Daoy (cell line): ENCODE data around the gene CACNA1G. TPM values are rescaled to one million over a fixed set of nuclear protein-coding genes. Genes with fewer than 3 reads are reported as not detected.

Source experiments
- DNase-seq: peaks from one replicate; pipeline ENCODE4 v3.0.0-alpha.2; 2015; ENCODE audit warnings: low read depth
- total RNA-seq: library from RNA; depleted of rRNA; stranded (reverse); fragments of >200 nt; shearing (Covaris generic); gene quantifications from 2 replicates; pipeline ENCODE4 v1.2.3, GENCODE V29; 2014

The CACNA1G gene
- total RNA-seq, 1 experiment from 2014 or later: 0.23 TPM

DNA sequence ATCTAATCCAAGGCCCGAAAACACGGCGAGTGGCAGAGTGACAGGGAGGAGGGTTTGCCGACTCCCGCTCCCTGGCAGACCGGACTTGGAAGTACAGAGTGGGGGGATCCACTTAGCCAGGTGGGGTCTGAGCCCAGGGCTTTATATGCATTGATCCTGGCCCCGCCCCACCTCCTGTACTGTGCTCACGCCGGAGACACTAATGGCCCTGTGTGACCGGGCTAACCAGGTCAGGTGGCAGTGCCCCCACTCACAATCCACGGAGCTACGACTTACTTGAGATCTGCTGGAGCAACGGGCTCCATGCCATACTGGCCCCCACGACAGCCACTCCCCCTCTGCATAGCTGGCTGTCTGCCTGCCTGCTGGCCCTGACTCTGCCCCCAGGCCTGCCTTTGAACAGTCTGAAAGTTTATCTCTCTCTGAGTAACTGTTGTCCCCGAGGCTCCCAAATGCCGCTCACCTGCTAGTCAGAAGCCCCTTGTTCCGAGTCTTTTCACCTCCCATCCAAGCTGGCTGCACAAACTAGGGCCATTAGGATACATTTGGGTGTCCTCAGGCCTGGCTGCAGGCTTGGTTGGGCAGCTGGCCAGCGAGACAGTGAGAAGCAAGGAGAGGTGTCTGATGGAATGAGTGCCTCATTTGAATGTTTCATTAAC is 28.0 kb downstream of the CACNA1G start:
- no peak for DNase-seq

DNA sequence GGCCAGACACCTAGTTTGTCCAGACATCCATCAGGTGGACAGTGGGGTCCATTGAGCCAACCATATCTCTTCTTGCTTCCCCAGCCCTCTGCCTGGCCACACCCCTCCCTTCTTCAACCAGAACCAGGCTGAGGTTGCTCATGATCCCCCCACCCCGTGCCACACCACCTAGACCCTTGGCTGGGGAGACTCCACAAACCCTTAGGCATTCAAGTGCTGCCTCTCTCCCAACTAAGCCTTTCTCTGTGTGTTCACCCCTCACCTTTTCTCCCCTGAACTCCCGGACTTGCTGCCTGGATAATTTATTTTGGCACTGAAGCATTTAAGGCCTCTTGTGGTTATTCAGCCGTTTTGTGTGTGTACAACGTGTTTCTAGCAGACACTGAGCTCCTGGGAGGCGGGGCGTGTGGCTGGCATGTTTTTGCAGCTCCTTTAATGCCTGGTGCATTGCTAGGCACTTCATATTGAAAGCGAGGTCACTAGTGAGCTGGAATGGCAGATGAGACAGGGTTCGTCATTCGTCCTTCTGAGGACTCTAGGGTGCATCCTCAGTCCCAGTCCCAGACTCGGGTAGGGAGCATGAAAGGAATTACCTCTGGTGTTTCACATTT is 28.7 kb downstream of the CACNA1G start:
- DNase-seq: no peak

DNA sequence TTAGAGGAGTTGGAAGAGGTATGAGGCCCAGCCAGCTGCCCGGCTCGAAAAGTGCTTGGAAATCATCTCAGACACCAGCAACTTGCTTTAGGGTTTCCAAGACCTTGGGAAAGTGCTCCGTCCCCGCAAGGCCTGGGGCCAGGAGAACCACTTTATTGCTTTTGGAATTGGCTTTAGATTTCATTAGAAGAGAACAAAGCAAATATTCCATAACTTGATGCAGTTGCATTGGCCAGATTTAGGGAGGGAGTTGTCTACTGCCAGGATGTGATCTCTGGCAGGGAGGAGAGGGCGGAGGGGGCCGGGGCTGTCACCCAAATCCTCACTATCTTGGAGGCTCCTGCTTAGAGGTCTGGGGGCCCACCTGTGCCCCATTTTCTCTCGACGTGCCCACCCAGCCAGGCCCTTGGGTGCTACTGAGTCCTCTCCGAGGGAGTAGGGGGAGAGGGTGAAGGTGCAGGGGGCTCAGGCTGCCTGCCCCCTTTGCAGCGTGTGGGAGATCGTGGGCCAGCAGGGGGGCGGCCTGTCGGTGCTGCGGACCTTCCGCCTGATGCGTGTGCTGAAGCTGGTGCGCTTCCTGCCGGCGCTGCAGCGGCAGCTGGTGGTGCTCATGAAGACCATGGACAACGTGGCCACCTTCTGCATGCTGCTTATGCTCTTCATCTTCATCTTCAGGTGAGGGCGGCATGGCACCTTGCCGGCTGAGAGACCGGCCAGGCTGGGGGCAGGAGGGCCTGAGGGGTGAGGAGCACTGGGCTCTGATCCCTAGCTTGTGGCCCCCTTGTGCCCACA is 30.6 kb downstream of the CACNA1G start:
- no peak for DNase-seq

DNA sequence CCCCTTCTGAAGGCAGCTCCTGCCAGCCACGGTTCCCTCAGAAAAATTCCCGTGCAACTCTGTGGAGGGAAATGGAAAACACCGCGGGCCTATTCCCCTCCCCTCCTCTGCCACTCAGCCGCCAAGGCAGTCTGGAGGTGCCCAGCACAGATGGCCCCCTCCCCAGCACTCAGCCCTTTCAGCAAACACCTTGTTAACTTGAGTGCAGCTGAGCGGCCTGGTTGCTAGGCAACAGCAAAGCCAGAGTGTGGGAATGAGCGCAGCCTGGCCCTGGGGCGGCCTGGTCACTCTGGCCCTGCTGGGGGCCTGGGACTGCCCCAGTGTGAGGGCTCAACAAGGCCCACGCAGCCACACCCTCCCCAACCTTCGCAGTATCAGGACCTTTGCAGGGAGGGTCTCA is 32.8 kb downstream of the CACNA1G start:
- DNase-seq: no peak

DNA sequence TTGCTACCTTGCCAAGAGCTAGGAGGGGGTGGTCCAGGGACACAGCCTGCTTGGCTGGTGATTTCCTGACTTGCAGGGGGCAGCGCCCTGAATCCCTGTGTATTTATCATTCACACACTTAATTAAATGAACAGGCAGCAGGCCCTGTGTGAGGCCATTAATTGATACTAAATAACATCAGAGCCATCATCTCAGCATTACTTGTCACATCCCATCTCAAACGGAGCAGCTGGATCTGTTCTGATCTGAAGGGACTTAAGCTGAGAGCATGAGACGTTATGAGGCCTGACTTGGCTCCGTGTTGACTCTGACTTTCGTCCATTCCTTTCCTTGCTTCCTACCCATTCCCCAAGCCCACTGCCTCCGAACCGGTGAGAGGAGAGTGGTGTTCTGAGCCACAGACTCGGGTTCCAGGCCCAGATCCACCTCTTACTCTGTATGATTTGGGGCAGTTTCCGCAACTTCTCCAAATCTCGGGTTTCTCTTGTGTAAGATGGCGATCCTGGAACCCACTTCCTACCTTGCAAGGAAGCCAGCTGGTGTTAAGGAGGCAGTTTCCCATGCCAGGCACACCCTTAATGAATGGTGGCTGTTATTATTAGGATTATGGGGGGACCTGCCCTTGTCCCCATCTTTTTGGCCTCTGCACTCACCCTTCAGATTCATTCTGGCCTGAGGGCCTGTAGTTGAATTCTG is 33.8 kb downstream of the CACNA1G start:
- DNase-seq: no peak

DNA sequence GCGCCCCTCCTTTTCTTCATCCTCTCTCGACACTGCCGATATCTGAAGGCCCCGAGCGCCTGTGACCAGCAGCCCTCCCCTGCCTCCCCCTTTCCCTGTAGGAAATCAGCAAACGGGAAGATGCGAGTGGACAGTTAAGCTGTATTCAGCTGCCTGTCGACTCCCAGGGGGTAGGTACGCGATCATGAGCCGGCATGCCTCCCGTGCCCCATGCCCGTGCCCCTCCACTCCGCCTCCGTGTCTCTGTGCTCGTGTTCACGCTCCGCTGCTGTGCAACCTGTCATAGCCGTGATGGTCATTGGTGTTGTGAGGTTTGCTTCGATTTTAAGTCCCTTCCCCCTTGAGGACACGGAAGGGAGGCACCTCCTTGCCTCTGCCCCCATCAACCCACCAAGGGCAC is 34.4 kb downstream of the CACNA1G start:
- DNase-seq: no peak

DNA sequence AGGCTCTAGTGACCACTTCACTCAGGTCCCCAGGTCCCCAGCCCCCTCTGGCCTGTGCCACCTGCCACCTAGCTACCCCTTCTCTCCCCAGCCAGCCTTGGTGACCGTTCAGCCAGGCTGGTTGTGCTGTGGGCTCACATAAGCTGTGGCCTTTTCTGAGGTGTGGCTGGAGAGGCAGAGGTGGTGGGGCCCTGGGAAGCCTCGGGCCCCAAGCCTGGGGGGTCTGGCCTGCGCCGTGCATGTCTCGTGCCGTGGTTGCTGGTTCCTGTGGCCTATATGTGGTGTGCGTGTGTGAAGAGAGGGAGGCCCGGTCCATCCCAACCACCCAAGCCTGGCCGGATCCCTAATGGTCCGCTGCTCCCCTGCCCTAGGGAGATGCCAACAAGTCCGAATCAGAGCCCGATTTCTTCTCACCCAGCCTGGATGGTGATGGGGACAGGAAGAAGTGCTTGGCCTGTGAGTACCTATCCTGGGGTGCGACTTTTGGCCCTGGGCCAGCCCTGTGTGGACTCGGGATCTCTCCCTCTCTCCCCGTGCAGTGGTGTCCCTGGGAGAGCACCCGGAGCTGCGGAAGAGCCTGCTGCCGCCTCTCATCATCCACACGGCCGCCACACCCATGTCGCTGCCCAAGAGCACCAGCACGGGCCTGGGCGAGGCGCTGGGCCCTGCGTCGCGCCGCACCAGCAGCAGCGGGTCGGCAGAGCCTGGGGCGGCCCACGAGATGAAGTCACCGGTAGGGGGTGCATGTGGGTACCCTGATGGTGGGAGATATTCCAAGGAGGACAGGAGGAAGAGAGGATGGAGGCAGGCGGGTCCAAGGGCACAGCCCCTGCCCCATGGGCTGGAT is 35.9 kb downstream of the CACNA1G start:
- no peak for DNase-seq

DNA sequence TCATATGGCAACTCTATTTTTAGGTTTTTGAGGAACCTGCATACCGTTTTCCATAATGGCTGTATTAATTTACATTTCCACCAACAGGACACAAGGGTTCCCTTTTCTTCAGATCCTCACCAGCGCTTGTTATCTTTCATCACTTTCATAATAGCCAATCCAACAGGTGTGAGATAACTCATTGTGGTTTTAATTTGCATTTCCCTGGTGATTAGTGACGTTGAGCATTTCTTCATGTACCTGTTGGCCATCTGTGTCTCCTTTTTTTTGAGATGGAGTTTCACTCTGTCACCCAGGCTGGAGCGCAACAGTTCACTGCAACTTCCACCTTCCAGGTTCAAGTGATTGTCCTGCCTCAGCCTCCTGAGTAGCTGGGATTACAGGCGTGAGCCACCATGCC is 38.0 kb downstream of the CACNA1G start:
- no peak for DNase-seq

DNA sequence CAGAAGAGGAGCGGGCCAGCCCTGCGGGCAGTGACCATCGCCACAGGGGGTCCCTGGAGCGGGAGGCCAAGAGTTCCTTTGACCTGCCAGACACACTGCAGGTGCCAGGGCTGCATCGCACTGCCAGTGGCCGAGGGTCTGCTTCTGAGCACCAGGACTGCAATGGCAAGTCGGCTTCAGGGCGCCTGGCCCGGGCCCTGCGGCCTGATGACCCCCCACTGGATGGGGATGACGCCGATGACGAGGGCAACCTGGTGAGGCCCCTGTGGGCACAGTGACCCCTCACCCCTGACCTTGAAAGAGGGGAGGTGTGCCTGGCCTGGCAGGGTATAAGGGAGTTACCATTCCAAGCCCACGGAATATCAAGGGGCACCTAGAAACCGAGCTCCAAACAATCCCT is 39.1 kb downstream of the CACNA1G start:
- no peak for DNase-seq

DNA sequence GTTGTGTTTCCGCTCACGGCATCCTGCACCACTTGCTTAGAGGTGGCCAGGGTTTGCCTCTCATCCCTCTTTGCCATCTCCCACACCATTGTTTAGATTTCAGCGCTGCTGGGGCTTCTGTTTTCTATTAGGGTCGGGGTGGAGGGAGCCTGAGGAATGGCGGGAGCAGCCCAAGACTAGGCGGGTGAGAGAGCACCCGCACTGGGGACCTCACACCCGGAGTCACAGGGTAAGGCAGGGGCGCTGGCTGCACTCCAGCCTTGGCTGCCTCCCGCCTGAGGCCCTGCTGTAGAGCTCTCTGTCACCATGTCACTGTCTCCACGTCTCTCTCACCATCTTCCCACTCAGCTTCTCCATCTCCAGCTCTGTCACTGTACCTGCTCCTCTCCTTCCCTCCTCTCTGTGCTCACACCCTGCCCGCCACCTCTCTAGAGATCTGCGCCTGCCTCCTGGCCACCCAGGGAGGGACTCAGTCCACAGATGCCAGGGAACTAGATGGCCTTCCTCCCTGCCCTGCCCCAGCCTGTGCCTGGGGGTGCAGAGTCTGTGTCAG is 41.4 kb downstream of the CACNA1G start:
- DNase-seq: no peak

DNA sequence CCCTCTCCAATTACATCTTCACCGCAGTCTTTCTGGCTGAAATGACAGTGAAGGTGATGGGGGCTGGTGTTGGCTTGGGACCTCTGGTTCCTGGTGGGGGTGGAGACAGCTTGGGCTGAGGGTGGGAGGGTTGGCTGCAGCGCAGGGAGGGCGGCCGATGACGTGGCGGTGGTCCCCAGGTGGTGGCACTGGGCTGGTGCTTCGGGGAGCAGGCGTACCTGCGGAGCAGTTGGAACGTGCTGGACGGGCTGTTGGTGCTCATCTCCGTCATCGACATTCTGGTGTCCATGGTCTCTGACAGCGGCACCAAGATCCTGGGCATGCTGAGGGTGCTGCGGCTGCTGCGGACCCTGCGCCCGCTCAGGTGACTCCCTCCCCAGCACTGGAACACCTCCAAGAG is 42.3 kb downstream of the CACNA1G start:
- DNase-seq: no peak

DNA sequence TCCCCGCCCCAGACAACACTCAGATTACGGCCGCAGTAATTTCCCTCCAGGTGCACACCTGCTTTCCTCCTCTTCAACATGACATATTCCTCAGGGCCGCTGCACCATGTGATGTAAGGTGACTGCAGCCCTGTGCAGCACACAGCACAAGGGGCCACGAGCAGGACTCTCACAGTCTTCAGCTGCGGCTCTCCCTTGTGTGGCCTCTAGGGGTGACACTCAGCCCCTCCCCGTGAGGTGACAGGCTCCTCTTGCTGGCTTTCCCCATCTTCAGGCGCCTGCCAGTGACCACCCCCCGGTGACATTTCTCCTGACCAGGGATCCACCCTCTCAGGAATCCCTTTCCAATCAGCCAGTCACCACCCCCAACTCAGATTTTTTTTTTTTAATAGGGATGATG is 42.8 kb downstream of the CACNA1G start:
- no peak for DNase-seq

DNA sequence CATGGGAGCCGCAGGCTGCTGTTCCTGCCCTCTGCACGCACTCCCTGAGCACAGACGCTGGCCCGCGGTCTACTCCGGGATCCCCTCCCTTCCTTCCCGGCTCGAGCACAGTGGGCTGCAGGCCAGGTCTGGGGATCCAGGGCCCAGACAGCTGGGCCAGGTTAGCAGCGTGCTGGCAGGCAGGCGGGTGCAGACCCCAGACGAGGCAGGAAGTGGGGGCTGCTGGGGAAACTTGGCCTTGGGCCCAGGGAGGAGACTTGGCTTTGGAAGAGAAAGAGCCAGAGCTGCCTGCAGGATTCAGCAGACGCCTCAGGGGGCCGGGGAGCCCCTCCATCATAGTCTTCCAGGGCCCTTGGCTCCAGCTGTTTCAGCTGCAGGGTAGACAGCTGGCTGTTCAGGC is 44.0 kb downstream of the CACNA1G start:
- peak; percentile 50 for DNase-seq

DNA sequence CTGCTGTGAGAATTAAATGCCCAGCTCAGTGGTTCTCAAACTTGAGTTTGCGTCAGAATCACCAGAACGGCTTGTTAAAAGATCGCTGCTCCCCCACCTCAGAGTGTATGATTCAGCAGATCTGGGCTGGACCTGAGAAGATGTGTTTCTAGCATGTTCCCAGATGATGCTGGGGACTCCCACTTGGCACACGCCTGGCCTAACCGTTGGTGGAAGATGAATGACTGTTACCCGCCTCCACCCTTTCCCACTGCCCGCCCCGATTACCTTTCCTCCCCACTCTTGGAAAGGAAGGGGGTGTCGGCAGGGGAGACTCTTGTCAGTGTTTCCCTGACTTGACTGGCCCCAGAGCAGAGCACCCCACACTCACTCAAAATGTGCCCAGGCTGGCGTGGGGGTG is 44.9 kb downstream of the CACNA1G start:
- no peak for DNase-seq

DNA sequence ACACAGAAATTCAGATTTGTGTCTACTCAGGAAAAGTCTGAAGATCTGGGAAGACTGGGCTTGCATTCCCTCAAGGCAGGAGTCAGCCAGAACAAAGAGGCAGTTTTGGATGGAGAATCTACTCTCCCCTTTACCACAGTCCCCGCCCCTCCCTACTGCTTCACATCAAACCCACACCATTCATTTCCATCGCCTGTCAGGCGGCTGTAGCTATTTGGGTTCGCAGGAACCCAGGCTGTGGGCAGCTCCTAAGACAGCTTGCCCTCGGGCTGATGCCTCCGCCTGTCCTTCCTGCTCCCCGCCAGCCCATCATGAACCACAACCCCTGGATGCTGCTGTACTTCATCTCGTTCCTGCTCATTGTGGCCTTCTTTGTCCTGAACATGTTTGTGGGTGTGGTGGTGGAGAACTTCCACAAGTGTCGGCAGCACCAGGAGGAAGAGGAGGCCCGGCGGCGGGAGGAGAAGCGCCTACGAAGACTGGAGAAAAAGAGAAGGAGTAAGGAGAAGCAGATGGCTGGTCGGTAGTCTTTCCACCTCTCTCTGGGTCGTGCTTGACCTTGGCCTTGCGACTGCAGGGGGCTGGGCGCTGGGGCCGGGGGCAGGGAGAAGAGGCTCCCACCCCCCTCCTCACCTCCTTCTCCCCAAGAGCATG is 47.1 kb downstream of the CACNA1G start:
- DNase-seq: no peak

DNA sequence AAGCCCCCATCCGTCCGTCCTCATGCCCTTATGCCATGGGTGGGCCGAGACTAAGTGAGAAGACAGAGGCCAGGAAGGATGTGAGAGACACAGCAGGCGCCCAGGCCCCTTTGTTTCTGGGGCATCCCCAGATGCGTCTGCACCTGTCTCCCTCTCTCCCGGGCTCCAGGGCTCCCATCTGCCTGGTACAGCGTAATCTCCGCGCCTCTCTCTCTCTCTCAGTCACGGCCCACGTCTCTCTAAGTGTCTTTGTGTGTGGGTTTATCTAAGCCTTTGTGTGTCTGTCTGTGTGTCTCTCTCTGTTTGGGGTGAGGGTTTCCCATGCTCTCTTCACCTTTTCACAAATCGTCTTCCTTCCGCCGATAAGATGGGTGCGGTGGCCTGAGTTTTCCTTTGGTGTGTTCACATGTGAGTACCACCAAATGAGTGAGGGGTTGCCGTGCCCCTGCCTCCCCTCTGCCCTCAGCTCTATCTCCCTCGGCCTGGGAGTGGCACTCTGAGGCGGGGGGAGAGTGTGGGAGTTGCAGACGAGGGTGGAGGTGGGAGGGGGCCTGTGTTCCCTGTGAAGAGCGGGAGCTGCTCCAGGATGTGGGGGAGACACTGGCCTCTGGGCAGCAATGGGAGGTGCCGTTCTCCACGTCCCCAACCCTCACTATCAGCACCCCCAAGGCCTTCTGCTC is 48.3 kb downstream of the CACNA1G start:
- DNase-seq: no peak

DNA sequence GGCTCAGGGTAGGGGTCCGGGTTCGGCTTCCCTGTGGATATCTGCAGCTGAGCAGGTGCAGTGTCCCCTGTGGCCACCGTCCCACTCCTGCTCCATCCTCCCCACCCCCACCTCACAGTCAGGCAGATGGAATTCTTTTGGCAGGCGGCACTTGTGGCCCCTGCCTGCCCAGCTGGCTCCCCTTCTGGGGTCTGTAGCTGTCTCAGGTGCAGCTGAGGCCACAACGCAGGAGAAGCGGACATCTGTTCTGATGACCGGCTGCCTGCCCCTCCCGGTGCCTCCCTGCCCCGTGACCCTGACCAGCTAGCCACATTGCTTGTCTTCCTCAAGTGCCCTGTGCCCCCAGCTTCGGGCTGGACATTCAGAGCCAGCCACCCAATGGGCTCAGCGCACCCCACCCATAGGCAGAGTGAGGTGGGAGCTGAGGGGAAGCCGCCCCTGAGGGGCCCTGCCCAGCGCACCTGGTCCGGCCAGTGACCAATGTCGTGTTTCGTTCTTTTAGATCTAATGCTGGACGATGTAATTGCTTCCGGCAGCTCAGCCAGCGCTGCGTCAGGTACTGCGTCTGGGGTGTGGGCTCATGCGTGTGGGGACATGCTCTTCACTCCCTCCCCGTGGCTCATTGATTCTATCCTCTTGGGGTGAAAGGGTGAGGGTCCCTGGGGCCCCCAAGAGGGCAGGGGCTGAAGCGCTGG is 49.0 kb downstream of the CACNA1G start:
- DNase-seq: no peak

DNA sequence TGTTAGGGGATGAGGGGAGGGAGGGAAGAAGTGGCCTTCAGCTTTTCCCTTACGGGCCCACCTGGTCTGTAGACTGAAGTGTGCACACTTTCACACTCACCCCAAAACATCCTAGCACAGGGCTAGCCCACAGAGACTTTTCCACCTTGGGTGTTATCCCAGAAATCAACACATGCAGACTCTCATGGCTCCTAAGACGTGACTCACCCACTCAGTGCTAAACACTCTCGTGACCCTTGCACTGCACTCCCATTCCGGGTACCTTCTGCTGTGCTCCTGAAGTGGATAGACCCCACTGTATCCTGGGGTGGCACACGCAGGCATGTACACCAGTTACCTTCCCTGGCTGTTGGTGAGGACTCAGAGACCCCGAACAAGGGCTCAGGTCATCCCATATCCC is 51.1 kb downstream of the CACNA1G start:
- no peak for DNase-seq

DNA sequence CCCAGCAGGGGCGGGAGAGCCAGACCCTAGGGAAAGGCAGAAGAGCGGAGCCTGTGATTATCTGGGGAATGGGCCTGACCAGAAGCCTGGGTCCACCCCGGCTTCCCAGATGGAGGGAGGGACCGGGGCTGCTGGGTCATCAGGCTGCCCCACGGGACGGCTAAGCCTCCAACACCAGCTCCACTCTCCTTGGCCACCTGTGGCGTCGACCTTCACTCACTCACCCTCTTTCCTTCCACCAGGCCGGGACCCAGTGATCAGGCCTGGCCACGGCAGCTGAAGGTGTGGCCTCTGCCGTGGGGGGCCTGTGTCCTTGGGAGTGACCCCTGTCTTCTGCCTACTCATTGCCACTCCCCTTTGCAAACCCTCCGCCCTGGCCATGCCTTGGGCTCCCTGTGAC is 51.8 kb downstream of the CACNA1G start:
- no peak for DNase-seq
